Neural cell (in vitro differentiated cells): ENCODE results near the gene ARF1. TPM values are rescaled to one million over a fixed set of nuclear protein-coding genes. Genes with fewer than 3 reads are reported as not detected.

Source experiments
- H2AFZ ChIP-seq: fragments of 200-600, 300-800 bp; sonication (generic), shearing (Covaris generic); 2 replicates; pipeline ENCODE4 v1.6.0; 2014; ENCODE audit warnings: low read depth, mild to moderate bottlenecking, antibody characterized with exemption, low read length, moderate library complexity
- H3F3A ChIP-seq: fragments of 200-600 bp; shearing (Covaris generic); 2 replicates; pipeline ENCODE4 v1.6.1; 2016; ENCODE audit warnings: mild to moderate bottlenecking, moderate library complexity, mixed read lengths, antibody characterized with exemption, low read length; ENCODE audit not compliant: insufficient read depth, poor library complexity, severe bottlenecking
- H3K27ac ChIP-seq: fragments of 200-600, 300-800 bp; sonication (generic), shearing (Covaris generic); 2 replicates; pipeline ENCODE4 v1.5.1; 2014; ENCODE audit warnings: mild to moderate bottlenecking, low read length, moderate library complexity
- H3K27me3 ChIP-seq: fragments of 300-800, 200-600 bp; sonication (generic), shearing (Covaris generic); 2 replicates; pipeline ENCODE4 v1.6.0; 2014; ENCODE audit warnings: mild to moderate bottlenecking, low read depth, low read length, moderate library complexity; ENCODE audit not compliant: insufficient read depth
- H3K36me3 ChIP-seq: fragments of 300-800, 200-600 bp; sonication (generic), shearing (Covaris generic); 2 replicates; pipeline ENCODE4 v1.5.1; 2014; ENCODE audit warnings: mild to moderate bottlenecking, antibody characterized with exemption, low read length, moderate library complexity; ENCODE audit not compliant: insufficient read depth
- H3K4me2 ChIP-seq: fragments of 300-800, 200-600 bp; sonication (generic), shearing (Covaris generic); 2 replicates; pipeline ENCODE4 v1.6.0; 2014; ENCODE audit warnings: mild to moderate bottlenecking, low read length
- H3K4me3 ChIP-seq: fragments of 300-800, 200-600 bp; sonication (generic), shearing (Covaris generic); 2 replicates; pipeline ENCODE4 v1.5.1; 2014; ENCODE audit warnings: mild to moderate bottlenecking, low read length, moderate library complexity
- H3K79me2 ChIP-seq: fragments of 200-600 bp; shearing (Covaris generic); replicated peaks from 2 replicates; pipeline ENCODE4 v1.6.0; 2014; ENCODE audit warnings: mild to moderate bottlenecking, low read length, moderate library complexity; ENCODE audit not compliant: insufficient read depth
- H3K9ac ChIP-seq: fragments of 300-800, 200-600 bp; sonication (generic), shearing (Covaris generic); 2 replicates; pipeline ENCODE4 v1.6.1; 2016; ENCODE audit warnings: mild to moderate bottlenecking, low read length, mixed read lengths
- H3K9me2 ChIP-seq: fragments of 200-600 bp; shearing (Covaris generic); 2 replicates; pipeline ENCODE4 v1.6.1; 2016; ENCODE audit warnings: mild to moderate bottlenecking, low read length, mixed read lengths; ENCODE audit not compliant: insufficient read depth
- H3K9me3 ChIP-seq: fragments of 200-600, 300-800 bp; sonication (generic), shearing (Covaris generic); 2 replicates; pipeline ENCODE4 v1.6.1; 2016; ENCODE audit warnings: mild to moderate bottlenecking, mixed run types, low read length, moderate library complexity, mixed read lengths
- H4K20me1 ChIP-seq: fragments of 200-600 bp; shearing (Covaris generic); 2 replicates; pipeline ENCODE4 v1.6.1; 2016; ENCODE audit warnings: mild to moderate bottlenecking, mixed run types; ENCODE audit not compliant: insufficient read depth
- EP300 ChIP-seq: fragments of 450-650 bp; conservative IDR thresholded peaks from 2 replicates; pipeline ENCODE4 v1.6.1; 2014; ENCODE audit warnings: antibody characterized with exemption, mild to moderate bottlenecking, moderate library complexity; ENCODE audit not compliant: poor library complexity, severe bottlenecking
- EZH2 ChIP-seq: fragments of 200-600, 300-800 bp; shearing (Covaris generic), sonication (generic); IDR thresholded peaks from 2 replicates; pipeline ENCODE4 v1.6.1; 2014; ENCODE audit warnings: antibody characterized with exemption, low read length, borderline replicate concordance, mild to moderate bottlenecking; ENCODE audit not compliant: insufficient read depth, poor library complexity, severe bottlenecking
- MXI1 ChIP-seq: fragments of 450-650 bp; conservative IDR thresholded peaks from 2 replicates; pipeline ENCODE4 v1.6.1; 2014; ENCODE audit warnings: antibody characterized with exemption, mild to moderate bottlenecking; ENCODE audit not compliant: poor library complexity, severe bottlenecking
- POLR2AphosphoS5 ChIP-seq: IDR thresholded peaks from 2 replicates; pipeline ENCODE4 v1.6.1; 2012
- RAD21 ChIP-seq: fragments of 450-650 bp; conservative IDR thresholded peaks from 2 replicates; pipeline ENCODE4 v1.6.1; 2014; ENCODE audit warnings: antibody characterized with exemption, mild to moderate bottlenecking, moderate library complexity
- REST ChIP-seq: IDR thresholded peaks from 2 replicates; pipeline ENCODE4 v1.6.1; 2012; ENCODE audit warnings: borderline replicate concordance
- SMC3 ChIP-seq: fragments of 450-650 bp; conservative IDR thresholded peaks from 2 replicates; pipeline ENCODE4 v1.6.1; 2014; ENCODE audit warnings: antibody characterized with exemption, mild to moderate bottlenecking, moderate library complexity; ENCODE audit not compliant: poor library complexity
- TAF1 ChIP-seq: IDR thresholded peaks from 2 replicates; pipeline ENCODE4 v1.6.1; 2012; ENCODE audit warnings: low read depth
- polyA plus RNA-seq: library from polyadenylated mRNA; depleted of rRNA; stranded (reverse); fragments of >200 nt; gene quantifications from 2 replicates; pipeline ENCODE4 v1.2.3, GENCODE V29; 2014
- TF ChIP-seq, protein P1 (sequence below): fragments of 450-650 bp; IDR thresholded peaks from 2 replicates; pipeline ENCODE4 v1.5.1; 2014; ENCODE audit warnings: antibody characterized with exemption, mild to moderate bottlenecking, moderate library complexity; ENCODE audit not compliant: poor library complexity, severe bottlenecking

The ARF1 gene
- polyA plus RNA-seq, 1 donor from 2014 or later = 168 TPM

- Histone ChIP-seq H3K79me2 (no peaks in the 10 kb centered on the region), H3K9me2 (no peaks in the 10 kb centered on the region), H3K27me3 (no peaks in the 10 kb centered on the region), H3K4me2 (no peak overlapping the region), H3K9me3 (no peaks in the 10 kb centered on the region), H3K9ac (no peak overlapping the region), H3K4me3 (no peak overlapping the region), H3K27ac (no peak overlapping the region), H4K20me1 (no peaks in the 10 kb centered on the region), H2AFZ (no peak overlapping the region), H3K36me3 (no peaks in the 10 kb centered on the region), H3F3A (no peaks in the 10 kb centered on the region)
- TF ChIP-seq EP300 (no peak), RAD21 (no peak), SMC3 (no peak), EZH2 (no peak), MXI1 (no peak), POLR2AphosphoS5 (no peak), TAF1 (no peak), REST (no peak)
- TF ChIP-seq, protein P1, sequence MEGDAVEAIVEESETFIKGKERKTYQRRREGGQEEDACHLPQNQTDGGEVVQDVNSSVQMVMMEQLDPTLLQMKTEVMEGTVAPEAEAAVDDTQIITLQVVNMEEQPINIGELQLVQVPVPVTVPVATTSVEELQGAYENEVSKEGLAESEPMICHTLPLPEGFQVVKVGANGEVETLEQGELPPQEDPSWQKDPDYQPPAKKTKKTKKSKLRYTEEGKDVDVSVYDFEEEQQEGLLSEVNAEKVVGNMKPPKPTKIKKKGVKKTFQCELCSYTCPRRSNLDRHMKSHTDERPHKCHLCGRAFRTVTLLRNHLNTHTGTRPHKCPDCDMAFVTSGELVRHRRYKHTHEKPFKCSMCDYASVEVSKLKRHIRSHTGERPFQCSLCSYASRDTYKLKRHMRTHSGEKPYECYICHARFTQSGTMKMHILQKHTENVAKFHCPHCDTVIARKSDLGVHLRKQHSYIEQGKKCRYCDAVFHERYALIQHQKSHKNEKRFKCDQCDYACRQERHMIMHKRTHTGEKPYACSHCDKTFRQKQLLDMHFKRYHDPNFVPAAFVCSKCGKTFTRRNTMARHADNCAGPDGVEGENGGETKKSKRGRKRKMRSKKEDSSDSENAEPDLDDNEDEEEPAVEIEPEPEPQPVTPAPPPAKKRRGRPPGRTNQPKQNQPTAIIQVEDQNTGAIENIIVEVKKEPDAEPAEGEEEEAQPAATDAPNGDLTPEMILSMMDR = no peak
Measured at GRCh38 chr1:228045871-228046270, 36.6 kb upstream of the ARF1 start.

DNA sequence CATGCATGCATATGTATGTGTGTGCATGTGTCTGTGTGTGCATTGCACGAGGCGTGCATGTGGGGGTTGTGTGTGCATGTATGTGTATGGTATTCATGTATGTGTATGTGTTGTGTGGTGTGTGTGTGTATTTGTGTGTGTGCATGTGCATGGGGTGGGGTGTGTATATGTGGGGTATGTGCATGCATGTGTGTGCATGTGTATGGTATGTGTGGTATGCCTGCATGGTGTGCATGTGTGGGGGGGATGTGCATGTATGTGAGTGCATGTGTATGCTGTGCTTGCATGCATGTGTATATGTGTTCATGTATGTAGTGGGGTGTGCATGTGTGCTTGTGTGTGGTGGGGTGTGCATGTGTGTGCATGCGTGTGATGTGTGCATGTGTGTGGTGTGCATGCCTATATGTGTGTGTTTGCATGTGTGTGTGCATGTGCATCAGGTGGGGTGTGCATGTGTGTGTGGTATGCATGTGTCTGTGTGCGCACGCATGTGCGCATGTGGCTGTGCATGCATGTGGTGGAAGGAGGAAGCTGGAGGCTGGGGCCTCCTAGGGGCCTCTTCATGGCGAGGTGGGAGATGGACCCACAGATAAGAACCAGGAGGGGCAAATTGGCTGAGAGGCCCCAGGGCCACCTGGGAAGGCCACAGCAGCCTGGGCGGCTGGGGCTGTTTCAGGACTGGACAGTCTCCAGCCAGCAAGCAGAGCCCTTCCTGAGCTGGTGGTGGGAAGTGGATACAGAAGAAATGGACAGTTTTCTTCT is 35.9 kb upstream of the ARF1 start:
- no peaks in the 10 kb centered on the region for H3K36me3 ChIP-seq
- TF ChIP-seq POLR2AphosphoS5 (no peak), EZH2 (no peak), RAD21 (no peak), TAF1 (no peak), MXI1 (no peak), REST (no peak), EP300 (no peak), SMC3 (no peak)
- TF ChIP-seq, protein P1 = no peak
- no peaks in the 10 kb centered on the region for H3F3A ChIP-seq
- no peaks in the 10 kb centered on the region for H3K79me2 ChIP-seq
- no peak overlapping the region for H3K4me3 ChIP-seq
- no peak overlapping the region for H2AFZ ChIP-seq
- no peaks in the 10 kb centered on the region for H3K9me2 ChIP-seq
- no peaks in the 10 kb centered on the region for H3K27me3 ChIP-seq
- H3K9ac ChIP-seq = no peak overlapping the region
- no peaks in the 10 kb centered on the region for H4K20me1 ChIP-seq
- no peaks in the 10 kb centered on the region for H3K9me3 ChIP-seq
- H3K27ac ChIP-seq = no peak overlapping the region
- H3K4me2 ChIP-seq = no peak overlapping the region
